Left lung (tissue), 10 donors: Measurements from ENCODE around the gene TIE1. TPM values are rescaled to one million over a fixed set of nuclear protein-coding genes. Genes with fewer than 3 reads are reported as not detected.
A peak's percentile ranks its signal among the peaks of the same experiment; 100 is the strongest.

Experiments
- ATAC-seq: fragments of 200-7000 bp; cut with Tn5 transposase; one replicate; pipeline ENCODE4 v1.9.1; 2020; ENCODE audit warnings: moderate library complexity
- DNase-seq, 4 donors: peaks; one replicate each; pipeline ENCODE4 v3.0.0-alpha.2; 2013 to 2020
- H3K27ac ChIP-seq, 2 donors: fragments of 200-600 bp; sonication (generic) in 1 of 2; one replicate each; pipeline versions ENCODE4 v1.5.0 to v1.8.0; 2020 to 2021
- H3K27me3 ChIP-seq, 2 donors: fragments of 200-600 bp; sonication (generic) in 1 of 2; one replicate each; pipeline versions ENCODE4 v1.5.0 to v1.8.0; 2020 to 2021
- H3K36me3 ChIP-seq, 2 donors: fragments of 200-600 bp; sonication (generic) in 1 of 2; one replicate each; pipeline versions ENCODE4 v1.5.0 to v1.8.0; 2020 to 2021
- H3K4me1 ChIP-seq, 2 donors: fragments of 200-600 bp; one replicate each; pipeline ENCODE4 v1.8.0; 2021
- H3K4me3 ChIP-seq, 2 donors: fragments of 200-600 bp; sonication (generic) in 1 of 2; one replicate each; pipeline versions ENCODE4 v1.5.0 to v1.8.0; 2020 to 2021; ENCODE audit warnings: mild to moderate bottlenecking in 1 of 2
- H3K9me3 ChIP-seq, 2 donors: fragments of 200-600 bp; sonication (generic) in 1 of 2; one replicate each; pipeline versions ENCODE4 v1.5.0 to v1.8.0; 2020 to 2021
- intact Hi-C, 2 donors: fragments of 100-400 bp; cut with DNase I; formaldehyde crosslinking; loops; one replicate each; pipeline versions ENCODE4 v1.11.2 to v1.14.2; 2022
- microRNA-seq, 2 donors: library from miRNA; unstranded; fragments of <30 nt; microRNA quantifications; one replicate each; pipeline ENCODE4, GENCODE V29; 2019
- polyA plus RNA-seq, 6 donors: library from polyadenylated mRNA; unstranded; fragments of 120-200 nt; gene quantifications; one replicate each; pipeline ENCODE4 v1.2.1, GENCODE V29; 2013; ENCODE audit not compliant: insufficient read length in 6 of 6
- total RNA-seq, 2 donors: library from RNA; stranded (reverse); fragmentation: NEBNext Ultra II Directional; extraction: Animal tissue kit (Norgen Biotek cat#: 25700); gene quantifications; one replicate each; pipeline ENCODE4 v1.2.1, GENCODE V29; 2021
- TF ChIP-seq, protein P1 (sequence below), 2 donors: fragments of 200-600 bp; sonication (generic) in 1 of 2; IDR thresholded peaks; one replicate each; pipeline versions ENCODE4 v1.5.0 to v1.8.0; 2021; ENCODE audit warnings: antibody characterized with exemption in 2 of 2
- donor health status: DM: no; HTN: yes; CAD: no.
- donor health status: DM: no; HTN: no; CAD: no.

The TIE1 gene
- total and polyA plus RNA-seq, 8 donors: 38.5 to 110 (median 92.0) TPM

DNA sequence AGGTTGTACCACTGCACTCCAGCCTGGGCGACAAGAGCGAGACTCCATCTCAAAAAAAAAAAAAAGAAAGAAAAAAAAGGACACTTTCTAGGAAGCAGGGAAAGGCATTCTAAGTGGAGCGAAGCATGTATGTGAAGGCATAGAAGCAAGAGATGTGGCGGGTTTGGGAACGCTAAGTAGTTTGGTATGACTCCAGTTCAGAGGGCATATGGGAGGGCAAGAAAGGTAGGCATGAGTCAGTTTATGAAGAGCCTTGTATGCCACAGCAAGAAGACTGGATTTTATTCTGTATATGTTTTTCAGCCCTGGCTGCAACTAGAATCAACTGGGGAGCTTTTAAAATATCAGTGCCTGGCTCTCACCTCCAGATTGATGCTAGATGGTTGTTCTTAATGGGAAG, 71.4 kb downstream of the TIE1 start:
- Histone ChIP-seq H3K27me3 (no peaks in the 10 kb centered on the region), H3K27ac (peak overlapping the region in 1 of 2 donors; percentile 48), H3K9me3 (no peaks in the 10 kb centered on the region), H3K4me3 (no peak overlapping the region), H3K4me1 (peaks cover 8 to 42% of the 10 kb centered on the region in 2 donors), H3K36me3 (no peaks in the 10 kb centered on the region)
- ATAC-seq (no peak), DNase-seq (no peak)
- intact Hi-C loops: no loop called here
- TF ChIP-seq, protein P1, sequence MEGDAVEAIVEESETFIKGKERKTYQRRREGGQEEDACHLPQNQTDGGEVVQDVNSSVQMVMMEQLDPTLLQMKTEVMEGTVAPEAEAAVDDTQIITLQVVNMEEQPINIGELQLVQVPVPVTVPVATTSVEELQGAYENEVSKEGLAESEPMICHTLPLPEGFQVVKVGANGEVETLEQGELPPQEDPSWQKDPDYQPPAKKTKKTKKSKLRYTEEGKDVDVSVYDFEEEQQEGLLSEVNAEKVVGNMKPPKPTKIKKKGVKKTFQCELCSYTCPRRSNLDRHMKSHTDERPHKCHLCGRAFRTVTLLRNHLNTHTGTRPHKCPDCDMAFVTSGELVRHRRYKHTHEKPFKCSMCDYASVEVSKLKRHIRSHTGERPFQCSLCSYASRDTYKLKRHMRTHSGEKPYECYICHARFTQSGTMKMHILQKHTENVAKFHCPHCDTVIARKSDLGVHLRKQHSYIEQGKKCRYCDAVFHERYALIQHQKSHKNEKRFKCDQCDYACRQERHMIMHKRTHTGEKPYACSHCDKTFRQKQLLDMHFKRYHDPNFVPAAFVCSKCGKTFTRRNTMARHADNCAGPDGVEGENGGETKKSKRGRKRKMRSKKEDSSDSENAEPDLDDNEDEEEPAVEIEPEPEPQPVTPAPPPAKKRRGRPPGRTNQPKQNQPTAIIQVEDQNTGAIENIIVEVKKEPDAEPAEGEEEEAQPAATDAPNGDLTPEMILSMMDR (IDR thresholded peaks at IDR 0.05): no peak

Small RNA genes within 50 kb of the gene (microRNA-seq; reads per million reads assigned to microRNA genes)
- 1.4 to 1.8 reads per million in 2 donors for gene MIR6734

Other genes with a start within 250 kb of the TIE1 start
- gene EBNA1BP2, start 128.7 kb upstream of the TIE1 start, total RNA-seq: 10 to 100 TPM; 32.1 to 55.1 TPM
- 10 to 100 TPM; 42.0 to 54.0 (median 51.2) TPM for gene EBNA1BP2, start 128.7 kb upstream of the TIE1 start, polyA plus RNA-seq
- gene CFAP57, start 128.7 kb upstream of the TIE1 start, total RNA-seq: 1 to 10 TPM in 1 of 2 donors, under 1 TPM in 1; 0.73 to 2.4 TPM
- 1 to 10 TPM; 1.6 to 5.8 (median 4.6) TPM for gene CFAP57, start 128.7 kb upstream of the TIE1 start, polyA plus RNA-seq
- 100 to 1,000 TPM; 104 to 202 TPM for gene TMEM125, start 31.0 kb upstream of the TIE1 start, total RNA-seq
- 10 to 100 TPM; 36.1 to 44.0 (median 40.2) TPM for gene TMEM125, start 31.0 kb upstream of the TIE1 start, polyA plus RNA-seq
- gene C1orf210, start 15.4 kb upstream of the TIE1 start, total RNA-seq: 10 to 100 TPM; 13.1 to 22.5 TPM
- gene C1orf210, start 15.4 kb upstream of the TIE1 start, polyA plus RNA-seq: 10 to 100 TPM in 1 of 6 donors, 1 to 10 TPM in 5; 8.5 to 12.9 (median 9.1) TPM
- under 1 TPM; 0.24 to 0.67 TPM for gene MPL, start 36.8 kb downstream of the TIE1 start, total RNA-seq
- gene MPL, start 36.8 kb downstream of the TIE1 start, polyA plus RNA-seq: 1 to 10 TPM; 1.0 to 1.4 (median 1.3) TPM
- 10 to 100 TPM in 1 of 2 donors, 1 to 10 TPM in 1; 7.9 to 18.0 TPM for gene CDC20, start 58.0 kb downstream of the TIE1 start, total RNA-seq
- gene CDC20, start 58.0 kb downstream of the TIE1 start, polyA plus RNA-seq: 10 to 100 TPM; 30.3 to 73.7 (median 32.9) TPM
- gene ELOVL1, start 67.0 kb downstream of the TIE1 start, total RNA-seq: 100 to 1,000 TPM; 118 to 144 TPM
- gene ELOVL1, start 67.0 kb downstream of the TIE1 start, polyA plus RNA-seq: 10 to 100 TPM; 64.9 to 83.7 (median 78.2) TPM
- gene MED8, start 88.8 kb downstream of the TIE1 start, total RNA-seq: 10 to 100 TPM; 40.3 to 48.5 TPM
- 10 to 100 TPM; 32.1 to 37.6 (median 36.2) TPM for gene MED8, start 88.8 kb downstream of the TIE1 start, polyA plus RNA-seq
- gene SZT2, start 88.9 kb downstream of the TIE1 start, total RNA-seq: 10 to 100 TPM; 40.1 to 68.0 TPM
- gene SZT2, start 88.9 kb downstream of the TIE1 start, polyA plus RNA-seq: 10 to 100 TPM; 25.3 to 38.1 (median 30.8) TPM
- 10 to 100 TPM; 55.9 to 60.2 TPM for gene HYI, start 152.9 kb downstream of the TIE1 start, total RNA-seq
- gene HYI, start 152.9 kb downstream of the TIE1 start, polyA plus RNA-seq: 10 to 100 TPM; 42.5 to 51.3 (median 47.6) TPM
- gene PTPRF, start 229.9 kb downstream of the TIE1 start, total RNA-seq: 100 to 1,000 TPM; 123 to 279 TPM
- gene PTPRF, start 229.9 kb downstream of the TIE1 start, polyA plus RNA-seq: 100 to 1,000 TPM; 154 to 249 (median 195) TPM